NT2/D1 (cell line): ENCODE results near the gene TFAP2A.

Experiments
- SUZ12 ChIP-seq: IDR thresholded peaks from 2 replicates; pipeline ENCODE4 v1.6.1; 2011; ENCODE audit not compliant: insufficient read length, insufficient read depth; ENCODE audit errors: extremely low read depth
- ZNF274 ChIP-seq: IDR thresholded peaks from 2 replicates; pipeline ENCODE4 v1.6.1; 2011; ENCODE audit warnings: mild to moderate bottlenecking, low read depth, low read length

- TF ChIP-seq ZNF274 (no peak), SUZ12 (no peak)
Observed at GRCh38 chr6:10391799-10392198, 23.1 kb downstream of the TFAP2A start.
